ENCODE results near the gene LCORL.
"Not testable (repeated sequence)": the region's sequence is repeated elsewhere in the genome, so short reads cannot be mapped to it uniquely, and the experiment has no call there.

The LCORL gene

GRCh38 chr4:18021720-18022571, at the start of gene LCORL:
Gene LCORL (minus strand): TSS chr4:18021755. CDS start chr4:18021751, 4 bp downstream.
- peak; percentile 83 to 88 for DNase-seq

- DNase-seq = no peak
Observed at GRCh38 chr4:18069810-18070209, 48.3 kb upstream of the LCORL start.

- DNase-seq = no peak
Observed at GRCh38 chr4:18067031-18067430, 45.5 kb upstream of the LCORL start.

GRCh38 chr4:18063079-18063478, 41.5 kb upstream of the LCORL start:
- no peak for DNase-seq

- no peak for DNase-seq
Observed at GRCh38 chr4:18057821-18058533, 36.4 kb upstream of the LCORL start.

- no peak for DNase-seq
Observed at GRCh38 chr4:18056030-18056429, 34.5 kb upstream of the LCORL start.

- DNase-seq = no peak
Observed at GRCh38 chr4:18052158-18052557, 30.6 kb upstream of the LCORL start.

- no peak for DNase-seq
Observed at GRCh38 chr4:18051281-18051680, 29.7 kb upstream of the LCORL start.

- no peak for DNase-seq
Observed at GRCh38 chr4:18050448-18050847, 28.9 kb upstream of the LCORL start.

GRCh38 chr4:18049446-18049845, 27.9 kb upstream of the LCORL start:
- no peak for DNase-seq

GRCh38 chr4:18042754-18043153, 21.2 kb upstream of the LCORL start:
- DNase-seq = no peak

- no peak for DNase-seq
Observed at GRCh38 chr4:18042012-18042411, 20.5 kb upstream of the LCORL start.

GRCh38 chr4:18041114-18041513, 19.6 kb upstream of the LCORL start:
- DNase-seq = no peak

GRCh38 chr4:18039113-18039512, 17.6 kb upstream of the LCORL start:
- no peak for DNase-seq

GRCh38 chr4:18036369-18036768, 14.8 kb upstream of the LCORL start:
- not testable (repeated sequence) for DNase-seq

GRCh38 chr4:18034099-18034498, 12.5 kb upstream of the LCORL start:
- no peak for DNase-seq

- DNase-seq = no peak
Observed at GRCh38 chr4:18033111-18034085, 11.8 kb upstream of the LCORL start.

- DNase-seq = no peak
Observed at GRCh38 chr4:18025288-18025687, 3.7 kb upstream of the LCORL start.

- DNase-seq = no peak
Observed at GRCh38 chr4:18022572-18023050, 1.1 kb upstream of the LCORL start.

GRCh38 chr4:18021470-18021719, 160 bp downstream of the LCORL start:
- DNase-seq = no peak

- peak; percentile 33 to 47 for DNase-seq
Observed at GRCh38 chr4:18020671-18021469, 685 bp downstream of the LCORL start.

- DNase-seq = peak in 1 of 2 experiments; percentile 13
Observed at GRCh38 chr4:18020145-18020670, 1.3 kb downstream of the LCORL start.
